Measurements from ENCODE around the gene DNAH6.

GRCh38 chr2:84613082-84613481, 96.8 kb downstream of the DNAH6 start:
- TF ChIP-seq POLR2A (IDR thresholded peaks at IDR 0.05; ENCODE audit: low read length) (no peak), GATA1 (IDR thresholded peaks at IDR 0.05; ENCODE audit: low read depth, low read length) (no peak)

All from erythroblast (primary cell).